Calu3 (cell line): Measurements from ENCODE around the gene KCNF1. TPM values are rescaled to one million over a fixed set of nuclear protein-coding genes. Genes with fewer than 3 reads are reported as not detected.
A peak's percentile ranks its signal among the peaks of the same experiment; 100 is the strongest.

ENCODE experiments used
- BruUV-seq: library from RNA; stranded (reverse); fragments of 400-500 nt; replicated peaks from 2 replicates; lab custom pipeline; 2021; lab: Mats Ljungman, UMichigan
- CTCF ChIA-PET: fragments of 300-600 bp; sonication (Branson Sonifier 250); formaldehyde crosslinking; loops from one replicate; lab custom pipeline; 2022; ENCODE audit warnings: antibody characterized with exemption; lab: Charles Lee
- DNase-seq: peaks from one replicate; pipeline ENCODE4 v3.0.0; 2022
- H3K27ac Mint-ChIP-seq: one replicate; pipeline ENCODE4 v1.8.0; 2022; ENCODE audit warnings: mixed read lengths; ENCODE audit not compliant: unreplicated experiment
- H3K27me3 Mint-ChIP-seq: one replicate; pipeline ENCODE4 v1.8.0; 2022; ENCODE audit warnings: mixed read lengths; ENCODE audit not compliant: unreplicated experiment
- H3K36me3 Mint-ChIP-seq: one replicate; pipeline ENCODE4 v1.8.0; 2022; ENCODE audit warnings: mild to moderate bottlenecking, moderate library complexity, mixed read lengths; ENCODE audit not compliant: insufficient read depth, unreplicated experiment
- H3K4me1 Mint-ChIP-seq: one replicate; pipeline ENCODE4 v1.8.0; 2022; ENCODE audit warnings: mild to moderate bottlenecking, low read depth, mixed read lengths; ENCODE audit not compliant: unreplicated experiment
- H3K4me3 Mint-ChIP-seq: one replicate; pipeline ENCODE4 v1.8.0; 2022; ENCODE audit warnings: mild to moderate bottlenecking, low read depth, moderate library complexity, mixed read lengths; ENCODE audit not compliant: unreplicated experiment
- H3K9me3 Mint-ChIP-seq: one replicate; pipeline ENCODE4 v1.8.0; 2022; ENCODE audit warnings: low read depth, mixed read lengths; ENCODE audit not compliant: unreplicated experiment
- intact Hi-C: fragments of 100-400 bp; cut with micrococcal nuclease; formaldehyde crosslinking; loops from one replicate; pipeline ENCODE4 v1.10.0; 2022; ENCODE audit not compliant: unreplicated experiment
- total RNA-seq: library from RNA; stranded (reverse); gene quantifications from 2 replicates; pipeline ENCODE4 v1.2.3, GENCODE V29; 2022
- TF ChIP-seq, protein P1 (sequence below): fragments of 200-600 bp; IDR thresholded peaks from one replicate; pipeline ENCODE4 v1.8.0; 2022; ENCODE audit warnings: antibody characterized with exemption; ENCODE audit not compliant: unreplicated experiment

KCNF1 gene
- total RNA-seq, 1 experiment from 2014 or later, result not detected

DNA sequence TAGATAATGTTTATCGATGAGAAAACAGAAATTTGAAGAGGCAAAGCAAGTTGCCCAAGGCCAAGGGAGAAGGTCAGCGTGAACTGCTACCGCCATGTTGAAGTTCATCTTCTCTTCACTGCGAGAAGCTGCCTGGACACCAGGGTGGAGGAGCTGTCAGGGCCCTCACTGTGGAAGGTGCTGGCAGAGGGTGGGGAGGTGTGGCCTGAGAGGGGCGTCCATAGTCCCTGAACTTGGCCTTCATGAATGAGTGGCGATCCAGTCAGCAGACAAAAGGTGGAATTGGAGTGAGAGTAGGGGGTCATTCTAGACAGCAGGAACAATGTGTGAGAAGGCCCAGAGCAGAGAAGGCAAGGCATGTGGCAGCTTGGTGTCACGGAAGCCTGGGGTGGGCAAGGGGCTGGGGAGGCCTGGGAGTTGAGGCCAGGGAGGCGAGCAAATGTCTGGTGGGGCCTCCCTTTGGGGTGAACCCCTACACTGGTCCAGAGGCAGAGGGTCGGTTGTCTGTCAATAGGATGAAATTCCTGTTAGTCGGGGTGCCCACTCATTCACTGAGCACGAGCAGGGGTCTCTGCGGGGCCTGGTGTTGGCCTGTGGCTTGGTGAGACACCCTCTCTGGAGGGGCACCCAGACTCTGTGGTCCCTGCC is 33.3 kb upstream of the KCNF1 start:
- TF ChIP-seq, protein P1, sequence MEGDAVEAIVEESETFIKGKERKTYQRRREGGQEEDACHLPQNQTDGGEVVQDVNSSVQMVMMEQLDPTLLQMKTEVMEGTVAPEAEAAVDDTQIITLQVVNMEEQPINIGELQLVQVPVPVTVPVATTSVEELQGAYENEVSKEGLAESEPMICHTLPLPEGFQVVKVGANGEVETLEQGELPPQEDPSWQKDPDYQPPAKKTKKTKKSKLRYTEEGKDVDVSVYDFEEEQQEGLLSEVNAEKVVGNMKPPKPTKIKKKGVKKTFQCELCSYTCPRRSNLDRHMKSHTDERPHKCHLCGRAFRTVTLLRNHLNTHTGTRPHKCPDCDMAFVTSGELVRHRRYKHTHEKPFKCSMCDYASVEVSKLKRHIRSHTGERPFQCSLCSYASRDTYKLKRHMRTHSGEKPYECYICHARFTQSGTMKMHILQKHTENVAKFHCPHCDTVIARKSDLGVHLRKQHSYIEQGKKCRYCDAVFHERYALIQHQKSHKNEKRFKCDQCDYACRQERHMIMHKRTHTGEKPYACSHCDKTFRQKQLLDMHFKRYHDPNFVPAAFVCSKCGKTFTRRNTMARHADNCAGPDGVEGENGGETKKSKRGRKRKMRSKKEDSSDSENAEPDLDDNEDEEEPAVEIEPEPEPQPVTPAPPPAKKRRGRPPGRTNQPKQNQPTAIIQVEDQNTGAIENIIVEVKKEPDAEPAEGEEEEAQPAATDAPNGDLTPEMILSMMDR, result no peak
- Mint-ChIP-seq H3K27me3 (peaks cover 26% of the 10 kb centered on the region), H3K27ac (no peak overlapping the region), H3K9me3 (no peaks in the 10 kb centered on the region), H3K36me3 (no peaks in the 10 kb centered on the region), H3K4me3 (no peak overlapping the region), H3K4me1 (no peaks in the 10 kb centered on the region)
- CTCF ChIA-PET, result interaction anchor here (0.5 kb wide), 1 partner anchor 146 kb away, joined by 4 read pairs; no protein-coding TSS in a partner anchor
- intact Hi-C loops, result no loop called here
- no TSS peak for BruUV-seq
- no peak for DNase-seq

DNA sequence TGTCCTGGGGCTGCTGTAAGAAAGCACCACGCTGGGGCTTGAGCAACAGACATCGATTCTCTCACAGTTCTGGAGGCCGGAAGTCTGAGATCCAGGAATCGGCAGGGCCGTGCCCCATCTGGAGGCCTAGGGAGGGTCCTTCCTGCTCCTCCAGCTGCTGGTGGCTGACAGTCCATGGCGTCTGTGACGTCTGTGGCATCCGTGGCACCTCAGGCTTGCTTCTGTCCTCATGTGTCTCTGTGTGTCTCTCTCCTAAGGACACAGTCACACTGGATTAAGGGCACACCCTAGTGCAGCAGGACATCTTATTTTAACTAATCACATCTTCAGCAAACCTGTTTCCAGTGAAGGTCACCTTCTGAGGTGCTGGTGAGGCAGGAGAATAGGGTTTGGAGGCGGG is 32.6 kb upstream of the KCNF1 start:
- TF ChIP-seq, protein P1, result no peak
- Mint-ChIP-seq H3K9me3 (no peaks in the 10 kb centered on the region), H3K27me3 (peaks cover 33% of the 10 kb centered on the region), H3K27ac (no peak overlapping the region), H3K36me3 (no peaks in the 10 kb centered on the region), H3K4me1 (no peaks in the 10 kb centered on the region), H3K4me3 (no peak overlapping the region)
- BruUV-seq, result no TSS peak
- CTCF ChIA-PET, result no interaction called here
- no peak for DNase-seq
- intact Hi-C loops, result no loop called here

DNA sequence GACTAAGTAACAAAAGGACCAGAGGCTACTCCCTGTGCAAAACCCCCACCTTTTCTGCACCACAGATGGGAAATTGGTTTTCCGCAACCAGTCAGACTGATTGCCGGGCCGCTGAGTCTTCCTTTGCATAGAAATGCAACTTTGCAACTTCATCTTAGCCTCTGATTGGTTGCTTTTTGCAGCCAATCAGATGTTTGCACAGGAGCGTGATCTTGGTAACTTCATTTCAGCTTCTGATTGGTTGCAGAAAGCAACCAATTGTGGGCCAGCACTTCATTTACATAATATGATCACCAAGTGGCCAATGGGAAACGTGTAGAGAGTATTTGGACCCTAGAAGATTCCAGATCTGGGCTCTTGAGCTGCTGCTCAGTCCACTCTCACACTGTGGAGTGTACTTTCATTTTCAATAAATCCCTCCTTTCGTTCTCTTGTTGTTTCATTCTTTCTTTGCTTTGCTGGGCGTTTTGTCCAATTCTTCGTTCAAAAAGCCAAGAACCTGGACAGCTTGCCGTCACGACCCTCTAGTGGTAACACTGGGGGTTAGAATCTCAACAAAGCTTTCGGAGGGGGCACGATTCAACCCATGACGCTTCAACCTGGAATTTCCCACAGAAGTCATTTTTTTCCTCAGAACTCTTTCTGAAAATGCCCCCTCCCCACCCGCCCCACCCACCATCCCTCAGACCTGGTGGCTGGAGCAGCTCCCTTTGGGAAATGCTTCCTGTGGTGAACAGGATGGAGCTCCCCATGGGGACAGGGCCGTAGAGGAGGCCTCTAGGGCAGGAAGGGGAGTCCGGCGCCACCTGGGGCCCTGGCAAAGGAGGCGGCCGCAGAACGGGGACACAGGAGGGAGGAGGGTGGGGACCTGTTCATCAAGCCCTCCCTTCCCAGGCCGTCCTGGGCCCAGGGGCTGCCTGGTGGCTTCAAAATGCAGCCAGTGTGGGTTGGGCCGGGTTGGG is 31.8 kb upstream of the KCNF1 start:
- Mint-ChIP-seq H3K27ac (no peak overlapping the region), H3K4me3 (no peak overlapping the region), H3K9me3 (no peaks in the 10 kb centered on the region), H3K36me3 (no peaks in the 10 kb centered on the region), H3K4me1 (no peaks in the 10 kb centered on the region), H3K27me3 (peaks cover 34% of the 10 kb centered on the region)
- CTCF ChIA-PET, result no interaction called here
- BruUV-seq, result no TSS peak
- TF ChIP-seq, protein P1, result peak; percentile 17
- intact Hi-C loops, result no loop called here
- DNase-seq, result no peak

DNA sequence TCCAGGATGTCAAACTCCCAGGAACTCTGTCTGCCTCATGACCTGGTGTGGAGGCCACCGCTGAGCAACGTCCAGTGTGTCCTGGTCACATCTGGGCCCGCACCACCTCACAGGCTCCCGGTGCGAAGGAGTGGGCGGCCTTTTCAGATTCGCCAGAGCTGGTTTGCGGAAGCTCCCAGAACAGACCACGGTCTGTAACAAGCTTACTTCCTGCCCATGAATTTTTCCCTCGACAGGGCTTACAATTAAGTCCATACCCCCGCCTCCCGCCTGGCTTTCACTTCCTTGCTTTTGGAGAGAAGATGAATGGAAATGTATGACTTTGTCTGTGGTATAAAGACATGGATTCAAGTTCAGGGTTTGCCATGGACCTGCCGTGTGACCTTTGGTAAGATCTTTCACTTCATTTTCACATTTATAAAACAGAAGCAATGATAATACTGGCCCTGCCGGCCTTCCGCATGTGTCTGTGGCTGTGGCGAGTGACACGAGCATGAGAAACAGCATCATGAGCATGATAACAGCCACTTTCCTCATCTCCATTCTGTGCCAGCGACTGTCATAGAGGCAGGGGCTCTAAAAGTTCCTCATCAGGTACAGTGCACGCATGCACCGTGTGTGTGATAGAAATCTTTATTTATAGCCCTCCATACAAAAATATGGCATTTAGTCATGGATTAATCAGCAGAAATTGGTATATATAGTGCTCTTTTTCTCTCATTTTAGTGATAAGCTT is 31.0 kb upstream of the KCNF1 start:
- no peaks in the 10 kb centered on the region for H3K4me1 Mint-ChIP-seq
- no peak overlapping the region for H3K27ac Mint-ChIP-seq
- BruUV-seq, result no TSS peak
- H3K4me3 Mint-ChIP-seq, result no peak overlapping the region
- intact Hi-C loops, result no loop called here
- CTCF ChIA-PET, result no interaction called here
- no peaks in the 10 kb centered on the region for H3K36me3 Mint-ChIP-seq
- peaks cover 38% of the 10 kb centered on the region for H3K27me3 Mint-ChIP-seq
- no peaks in the 10 kb centered on the region for H3K9me3 Mint-ChIP-seq
- TF ChIP-seq, protein P1, result no peak
- no peak for DNase-seq
